Peyer's patch (tissue), 4 donors: ENCODE data around the gene ZFHX2.

ENCODE experiments used
- CTCF ChIP-seq, 6 experiments: fragments of 450-650 bp in 4 of 6; fragments of 200-600 bp in 2 of 6; sonication (generic) in 1 of 6; IDR thresholded peaks; one replicate each; pipeline ENCODE4 v1.5.1; 2017 to 2019; ENCODE audit warnings: antibody characterized with exemption in 6 of 6, mild to moderate bottlenecking in 3 of 6, moderate library complexity in 1 of 6
- POLR2A ChIP-seq, 2 donors: fragments of 450-650 bp; IDR thresholded peaks; one replicate each; pipeline ENCODE4 v1.5.1; 2017; ENCODE audit warnings: antibody characterized with exemption in 2 of 2, mild to moderate bottlenecking in 2 of 2, moderate library complexity in 2 of 2

GRCh38 chr14:23556700-23557440 lies 5.3 kb upstream of the ZFHX2 start:
- TF ChIP-seq CTCF (IDR thresholded peaks at IDR 0.05), result no peak
- no peak for TF ChIP-seq POLR2A (IDR thresholded peaks at IDR 0.05)
